Measurements from ENCODE around the gene MOSPD2.

MOSPD2 gene

GRCh38 chrX:14872851-14873675 is at the start of gene MOSPD2, which contains the start of gene FANCB:
TSS of gene MOSPD2 (plus strand) at chrX:14873421. CDS start at chrX:14873529, 108 bp downstream.
TSS of gene FANCB (minus strand) at chrX:14873069. CDS start at chrX:14865510, 7,559 bp downstream.
- Mint-ChIP-seq H3K4me3 (peak within 1 kb of the TSS; percentile 85), H3K9me3 (peaks cover 41% of the 10 kb centered on the region), H3K27me3 (ENCODE audit: low read depth, poor library complexity) (no peaks in the 10 kb centered on the region), H3K27ac (peak within 1 kb of the TSS; percentile 45), H3K36me3 (ENCODE audit: low read depth) (peaks cover 26% of the 10 kb centered on the region), H3K4me1 (peaks cover 14% of the 10 kb centered on the region)
- TF ChIP-seq CTCF (IDR thresholded peaks at IDR 0.05): no peak
- peak; percentile 91 for DNase-seq

GRCh38 chrX:14825851-14826250 is 47.4 kb upstream of the MOSPD2 start:
- DNase-seq: no peak
- H3K36me3 Mint-ChIP-seq (ENCODE audit: low read depth): peaks cover 14% of the 10 kb centered on the region
- no peak for TF ChIP-seq CTCF (IDR thresholded peaks at IDR 0.05)
- no peaks in the 10 kb centered on the region for H3K4me1 Mint-ChIP-seq
- H3K27ac Mint-ChIP-seq: no peak overlapping the region
- no peak overlapping the region for H3K4me3 Mint-ChIP-seq
- H3K9me3 Mint-ChIP-seq: peaks cover 53% of the 10 kb centered on the region
- H3K27me3 Mint-ChIP-seq (ENCODE audit: low read depth, poor library complexity): no peaks in the 10 kb centered on the region

GRCh38 chrX:14826319-14826718 is 46.9 kb upstream of the MOSPD2 start:
- no peak for DNase-seq
- H3K9me3 Mint-ChIP-seq: peaks cover 58% of the 10 kb centered on the region
- no peaks in the 10 kb centered on the region for H3K27me3 Mint-ChIP-seq (ENCODE audit: low read depth, poor library complexity)
- peaks cover 14% of the 10 kb centered on the region for H3K36me3 Mint-ChIP-seq (ENCODE audit: low read depth)
- TF ChIP-seq CTCF (IDR thresholded peaks at IDR 0.05): no peak
- H3K4me3 Mint-ChIP-seq: no peak overlapping the region
- no peak overlapping the region for H3K27ac Mint-ChIP-seq
- no peaks in the 10 kb centered on the region for H3K4me1 Mint-ChIP-seq

- Mint-ChIP-seq H3K27me3 (ENCODE audit: low read depth, poor library complexity) (no peaks in the 10 kb centered on the region), H3K36me3 (ENCODE audit: low read depth) (peaks cover 22% of the 10 kb centered on the region), H3K27ac (no peak overlapping the region), H3K9me3 (peaks cover 61% of the 10 kb centered on the region), H3K4me3 (no peak overlapping the region), H3K4me1 (no peaks in the 10 kb centered on the region)
- TF ChIP-seq CTCF (IDR thresholded peaks at IDR 0.05): no peak
- no peak for DNase-seq
Observed at GRCh38 chrX:14829643-14830042, 43.6 kb upstream of the MOSPD2 start.

GRCh38 chrX:14832151-14832550 is 41.1 kb upstream of the MOSPD2 start:
- DNase-seq: no peak
- no peaks in the 10 kb centered on the region for H3K4me1 Mint-ChIP-seq
- H3K4me3 Mint-ChIP-seq: no peak overlapping the region
- TF ChIP-seq CTCF (IDR thresholded peaks at IDR 0.05): no peak
- H3K36me3 Mint-ChIP-seq (ENCODE audit: low read depth): peaks cover 38% of the 10 kb centered on the region
- no peaks in the 10 kb centered on the region for H3K27me3 Mint-ChIP-seq (ENCODE audit: low read depth, poor library complexity)
- peaks cover 68% of the 10 kb centered on the region for H3K9me3 Mint-ChIP-seq
- no peak overlapping the region for H3K27ac Mint-ChIP-seq

- H3K27me3 Mint-ChIP-seq (ENCODE audit: low read depth, poor library complexity): no peaks in the 10 kb centered on the region
- peaks cover 64% of the 10 kb centered on the region for H3K9me3 Mint-ChIP-seq
- no peak overlapping the region for H3K4me3 Mint-ChIP-seq
- no peak overlapping the region for H3K27ac Mint-ChIP-seq
- TF ChIP-seq CTCF (IDR thresholded peaks at IDR 0.05): no peak
- DNase-seq: no peak
- peaks cover 38% of the 10 kb centered on the region for H3K36me3 Mint-ChIP-seq (ENCODE audit: low read depth)
- H3K4me1 Mint-ChIP-seq: no peaks in the 10 kb centered on the region
Observed at GRCh38 chrX:14832586-14832985, 40.6 kb upstream of the MOSPD2 start.

All from nephron progenitor cell (in vitro differentiated cells).